Fibroblast of mammary gland (primary cell): Measurements from ENCODE around the gene SLC25A26.

ENCODE experiments used
- DNase-seq: peaks from one replicate; pipeline ENCODE4 v3.0.0-alpha.2; 2010; ENCODE audit warnings: low read depth
- H3K4me3 ChIP-seq: 2 replicates; pipeline ENCODE4 v1.5.1; 2011; ENCODE audit warnings: low read depth, mild to moderate bottlenecking, low read length, moderate library complexity; ENCODE audit not compliant: control insufficient read depth
- CTCF ChIP-seq: conservative IDR thresholded peaks from 2 replicates; pipeline ENCODE4 v1.5.1; 2011; ENCODE audit warnings: low read depth, low read length, inconsistent platforms; ENCODE audit not compliant: control insufficient read depth, insufficient read depth

The SLC25A26 gene

GRCh38 chr3:66182246-66182645 is 38.6 kb upstream of the SLC25A26 start:
- TF ChIP-seq CTCF, result no peak
- DNase-seq, result peak; percentile 24

GRCh38 chr3:66186545-66186944 is 34.3 kb upstream of the SLC25A26 start:
- TF ChIP-seq CTCF, result no peak
- DNase-seq, result no peak
- H3K4me3 ChIP-seq, result no peak overlapping the region

More at GRCh38 chr3:66182246-66182645, 38.6 kb upstream of the SLC25A26 start:
- H3K4me3 ChIP-seq, result no peak overlapping the region

GRCh38 chr3:66195347-66195783 is 25.4 kb upstream of the SLC25A26 start:
- H3K4me3 ChIP-seq, result peak overlapping the region; percentile 12
- peak; percentile 52 for DNase-seq
- peak; percentile 16 for TF ChIP-seq CTCF

- no peak overlapping the region for H3K4me3 ChIP-seq
- TF ChIP-seq CTCF, result peak; percentile 19
- peak; percentile 16 for DNase-seq
Observed at GRCh38 chr3:66196633-66197032, 24.2 kb upstream of the SLC25A26 start.

- no peak for TF ChIP-seq CTCF
- no peak for DNase-seq
Observed at GRCh38 chr3:66198437-66199088, 22.2 kb upstream of the SLC25A26 start.

GRCh38 chr3:66199089-66199473 is 21.7 kb upstream of the SLC25A26 start:
- no peak overlapping the region for H3K4me3 ChIP-seq
- no peak for TF ChIP-seq CTCF
- DNase-seq, result no peak

More at GRCh38 chr3:66198437-66199088, 22.2 kb upstream of the SLC25A26 start:
- no peak overlapping the region for H3K4me3 ChIP-seq
